Measurements from ENCODE around the gene AASDH. TPM values are rescaled to one million over a fixed set of nuclear protein-coding genes. Genes with fewer than 3 reads are reported as not detected.

The AASDH gene, protein sequence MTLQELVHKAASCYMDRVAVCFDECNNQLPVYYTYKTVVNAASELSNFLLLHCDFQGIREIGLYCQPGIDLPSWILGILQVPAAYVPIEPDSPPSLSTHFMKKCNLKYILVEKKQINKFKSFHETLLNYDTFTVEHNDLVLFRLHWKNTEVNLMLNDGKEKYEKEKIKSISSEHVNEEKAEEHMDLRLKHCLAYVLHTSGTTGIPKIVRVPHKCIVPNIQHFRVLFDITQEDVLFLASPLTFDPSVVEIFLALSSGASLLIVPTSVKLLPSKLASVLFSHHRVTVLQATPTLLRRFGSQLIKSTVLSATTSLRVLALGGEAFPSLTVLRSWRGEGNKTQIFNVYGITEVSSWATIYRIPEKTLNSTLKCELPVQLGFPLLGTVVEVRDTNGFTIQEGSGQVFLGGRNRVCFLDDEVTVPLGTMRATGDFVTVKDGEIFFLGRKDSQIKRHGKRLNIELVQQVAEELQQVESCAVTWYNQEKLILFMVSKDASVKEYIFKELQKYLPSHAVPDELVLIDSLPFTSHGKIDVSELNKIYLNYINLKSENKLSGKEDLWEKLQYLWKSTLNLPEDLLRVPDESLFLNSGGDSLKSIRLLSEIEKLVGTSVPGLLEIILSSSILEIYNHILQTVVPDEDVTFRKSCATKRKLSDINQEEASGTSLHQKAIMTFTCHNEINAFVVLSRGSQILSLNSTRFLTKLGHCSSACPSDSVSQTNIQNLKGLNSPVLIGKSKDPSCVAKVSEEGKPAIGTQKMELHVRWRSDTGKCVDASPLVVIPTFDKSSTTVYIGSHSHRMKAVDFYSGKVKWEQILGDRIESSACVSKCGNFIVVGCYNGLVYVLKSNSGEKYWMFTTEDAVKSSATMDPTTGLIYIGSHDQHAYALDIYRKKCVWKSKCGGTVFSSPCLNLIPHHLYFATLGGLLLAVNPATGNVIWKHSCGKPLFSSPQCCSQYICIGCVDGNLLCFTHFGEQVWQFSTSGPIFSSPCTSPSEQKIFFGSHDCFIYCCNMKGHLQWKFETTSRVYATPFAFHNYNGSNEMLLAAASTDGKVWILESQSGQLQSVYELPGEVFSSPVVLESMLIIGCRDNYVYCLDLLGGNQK
- 54.4 TPM for total RNA-seq (ENCODE audit: insufficient read depth, low replicate concordance)

- DNase-seq (ENCODE audit: low spot score), result peak; percentile 97
Observed at GRCh38 chr4:56387023-56388001, at the start of gene AASDH. AASDH (minus strand) TSS chr4:56387491; CDS start chr4:56384299, 3,192 bp downstream.

DNA sequence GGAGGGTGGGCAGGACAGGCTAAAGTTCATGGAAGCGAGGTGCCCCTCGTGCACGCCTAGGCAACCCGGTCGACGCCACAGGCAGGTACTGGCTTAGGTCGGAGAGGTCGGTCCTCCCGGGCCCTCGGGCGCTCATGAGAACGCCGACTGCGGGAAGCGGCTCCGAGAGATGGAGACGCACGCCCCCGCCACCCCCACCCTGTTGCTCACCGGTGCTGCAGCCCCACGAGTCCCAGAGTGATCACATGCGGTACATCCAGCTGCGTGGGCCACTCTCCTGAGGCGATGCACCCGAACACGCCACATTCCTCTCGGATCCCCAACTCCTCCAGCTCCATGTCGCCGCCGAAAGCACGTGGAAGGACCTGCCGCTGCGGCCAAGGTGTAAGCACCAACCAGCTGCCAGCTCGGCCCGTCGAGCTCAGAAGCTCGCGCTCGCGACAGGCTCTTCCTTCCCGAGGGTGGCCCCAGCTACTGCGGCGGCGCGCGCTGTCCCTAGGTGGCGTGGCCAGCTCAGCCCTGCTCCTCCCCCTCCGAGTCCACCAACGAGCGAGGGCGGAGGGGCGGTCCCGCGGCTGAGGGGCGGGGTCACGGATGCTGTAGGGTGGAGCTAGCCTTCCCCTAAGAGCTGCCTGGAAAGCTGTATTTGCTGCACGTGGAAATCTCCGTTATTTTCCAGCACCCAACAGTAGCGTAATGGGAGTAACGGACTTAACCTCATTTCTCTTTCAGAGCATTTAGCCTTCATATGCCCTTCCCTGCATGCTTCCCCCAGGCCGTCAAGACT is 48.0 kb upstream of the AASDH start, which contains the start of gene PPAT:
Gene PPAT (minus strand): TSS at position 476 of the 787 bp plus-strand sequence. CDS start 138 bp downstream, at position 338.
- DNase-seq (ENCODE audit: low spot score), result peak; percentile 99

- DNase-seq (ENCODE audit: low spot score), result peak; percentile 63
Observed at GRCh38 chr4:56434599-56435139, 47.4 kb upstream of the AASDH start.

- DNase-seq (ENCODE audit: low spot score), result no peak
Observed at GRCh38 chr4:56433280-56433679, 46.0 kb upstream of the AASDH start.

GRCh38 chr4:56430203-56430602 is 42.9 kb upstream of the AASDH start:
- DNase-seq (ENCODE audit: low spot score), result no peak

GRCh38 chr4:56427179-56427578 is 39.9 kb upstream of the AASDH start:
- DNase-seq (ENCODE audit: low spot score), result no peak

DNA sequence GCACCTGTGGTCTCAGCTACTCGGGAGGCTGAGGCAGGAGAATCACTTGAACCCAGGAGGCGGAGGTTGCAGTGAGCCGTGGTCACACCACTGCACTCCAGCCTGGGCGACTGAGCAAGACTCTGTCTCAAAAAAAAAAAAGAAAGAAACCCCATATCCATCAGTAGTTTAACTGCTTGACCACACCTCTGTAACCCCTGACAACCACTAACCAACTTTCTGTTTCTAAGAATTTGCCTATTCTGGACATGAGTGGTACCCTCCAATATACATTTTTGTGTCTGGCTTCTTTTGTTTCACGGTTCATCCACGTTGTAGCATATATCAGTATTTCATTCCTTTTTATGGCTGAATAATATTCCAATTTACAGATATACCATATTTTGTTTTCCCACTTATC is 39.0 kb upstream of the AASDH start:
- DNase-seq (ENCODE audit: low spot score), result no peak

GRCh38 chr4:56425518-56425917 is 38.2 kb upstream of the AASDH start:
- DNase-seq (ENCODE audit: low spot score), result no peak

- DNase-seq (ENCODE audit: low spot score), result peak; percentile 30
Observed at GRCh38 chr4:56424697-56425514, 37.6 kb upstream of the AASDH start.

- no peak for DNase-seq (ENCODE audit: low spot score)
Observed at GRCh38 chr4:56424176-56424575, 36.9 kb upstream of the AASDH start.

- no peak for DNase-seq (ENCODE audit: low spot score)
Observed at GRCh38 chr4:56417396-56417795, 30.1 kb upstream of the AASDH start.

GRCh38 chr4:56416349-56416748 is 29.1 kb upstream of the AASDH start:
- DNase-seq (ENCODE audit: low spot score), result no peak

DNA sequence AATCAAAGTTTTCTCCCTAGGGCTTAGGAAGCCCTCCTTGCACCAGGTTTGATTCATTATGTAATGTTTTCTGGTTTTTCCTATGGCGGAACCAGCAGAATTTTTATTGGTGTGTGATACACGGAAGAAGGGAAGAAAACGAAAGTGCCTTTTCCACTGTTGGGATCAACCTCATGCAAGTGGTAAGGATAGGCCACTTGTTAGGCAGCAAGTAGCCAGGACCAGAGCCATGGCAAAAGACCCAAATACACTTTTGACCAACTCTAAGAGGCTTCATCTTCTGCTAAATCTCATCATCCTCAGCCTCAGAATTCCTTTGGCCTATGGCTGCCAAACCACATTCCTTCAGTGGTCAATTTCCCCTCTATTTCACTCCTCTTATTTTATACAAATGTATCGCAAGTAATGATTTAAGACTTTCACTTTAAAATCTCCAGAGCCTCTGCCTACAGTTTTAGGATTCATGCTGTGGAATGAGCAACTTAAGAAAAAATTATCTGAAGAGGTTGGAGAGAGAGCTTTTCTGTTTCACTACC is 26.9 kb upstream of the AASDH start:
- no peak for DNase-seq (ENCODE audit: low spot score)

DNA sequence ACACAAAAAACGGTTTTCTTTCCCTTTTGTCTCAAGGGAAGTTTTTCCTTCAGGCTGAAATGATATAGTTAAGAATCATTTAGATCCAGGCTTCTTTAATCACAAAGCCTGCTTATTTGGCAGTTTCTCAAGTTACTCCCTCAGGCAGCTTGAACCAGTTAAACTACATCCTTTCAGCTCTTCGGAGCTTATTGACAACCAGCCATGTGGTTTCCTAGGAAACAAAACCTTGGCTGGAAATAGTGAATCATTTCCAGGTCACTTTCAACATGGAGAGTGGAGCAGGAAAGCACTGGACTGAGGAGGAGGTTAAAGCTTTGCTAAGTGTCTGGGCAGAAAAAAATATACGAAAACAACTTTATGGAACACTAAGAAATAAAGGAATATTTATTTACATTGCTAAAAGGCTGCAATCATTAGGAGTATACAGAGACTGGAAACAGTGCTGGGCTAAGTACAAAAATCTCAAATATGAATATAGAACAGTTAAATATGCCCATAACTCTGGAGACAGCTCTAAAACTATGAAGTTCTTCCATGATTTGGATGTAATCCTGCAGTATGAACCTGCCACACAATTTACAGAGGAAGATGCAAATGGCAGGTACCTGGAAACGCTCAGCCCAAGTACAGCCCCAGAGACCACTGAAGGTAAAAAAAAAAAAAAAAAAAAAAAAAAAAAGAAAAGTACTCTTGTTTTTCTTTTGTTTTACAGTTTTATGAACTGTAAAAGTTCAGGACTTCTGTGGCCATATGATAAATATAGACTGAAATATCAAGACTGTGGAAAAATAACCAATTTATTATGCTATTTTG is 23.2 kb upstream of the AASDH start:
- peak; percentile 98 for DNase-seq (ENCODE audit: low spot score)

GRCh38 chr4:56409511-56410090 is 22.3 kb upstream of the AASDH start:
- DNase-seq (ENCODE audit: low spot score), result no peak

- no peak for DNase-seq (ENCODE audit: low spot score)
Observed at GRCh38 chr4:56408978-56409377, 21.7 kb upstream of the AASDH start.

GRCh38 chr4:56406151-56406550 is 18.9 kb upstream of the AASDH start:
- no peak for DNase-seq (ENCODE audit: low spot score)
